GM21515 (cell line): ENCODE data around the gene CENPL.
"Not testable (repeated sequence)": the region's sequence is repeated elsewhere in the genome, so short reads cannot be mapped to it uniquely, and the experiment has no call there.

Experiments used
- ATAC-seq: cut with Tn5 transposase; IDR thresholded peaks from one replicate; pipeline ENCODE4 v1.9.1; 2021; ENCODE audit not compliant: unreplicated experiment

Gene CENPL, protein sequence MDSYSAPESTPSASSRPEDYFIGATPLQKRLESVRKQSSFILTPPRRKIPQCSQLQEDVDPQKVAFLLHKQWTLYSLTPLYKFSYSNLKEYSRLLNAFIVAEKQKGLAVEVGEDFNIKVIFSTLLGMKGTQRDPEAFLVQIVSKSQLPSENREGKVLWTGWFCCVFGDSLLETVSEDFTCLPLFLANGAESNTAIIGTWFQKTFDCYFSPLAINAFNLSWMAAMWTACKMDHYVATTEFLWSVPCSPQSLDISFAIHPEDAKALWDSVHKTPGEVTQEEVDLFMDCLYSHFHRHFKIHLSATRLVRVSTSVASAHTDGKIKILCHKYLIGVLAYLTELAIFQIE

DNA sequence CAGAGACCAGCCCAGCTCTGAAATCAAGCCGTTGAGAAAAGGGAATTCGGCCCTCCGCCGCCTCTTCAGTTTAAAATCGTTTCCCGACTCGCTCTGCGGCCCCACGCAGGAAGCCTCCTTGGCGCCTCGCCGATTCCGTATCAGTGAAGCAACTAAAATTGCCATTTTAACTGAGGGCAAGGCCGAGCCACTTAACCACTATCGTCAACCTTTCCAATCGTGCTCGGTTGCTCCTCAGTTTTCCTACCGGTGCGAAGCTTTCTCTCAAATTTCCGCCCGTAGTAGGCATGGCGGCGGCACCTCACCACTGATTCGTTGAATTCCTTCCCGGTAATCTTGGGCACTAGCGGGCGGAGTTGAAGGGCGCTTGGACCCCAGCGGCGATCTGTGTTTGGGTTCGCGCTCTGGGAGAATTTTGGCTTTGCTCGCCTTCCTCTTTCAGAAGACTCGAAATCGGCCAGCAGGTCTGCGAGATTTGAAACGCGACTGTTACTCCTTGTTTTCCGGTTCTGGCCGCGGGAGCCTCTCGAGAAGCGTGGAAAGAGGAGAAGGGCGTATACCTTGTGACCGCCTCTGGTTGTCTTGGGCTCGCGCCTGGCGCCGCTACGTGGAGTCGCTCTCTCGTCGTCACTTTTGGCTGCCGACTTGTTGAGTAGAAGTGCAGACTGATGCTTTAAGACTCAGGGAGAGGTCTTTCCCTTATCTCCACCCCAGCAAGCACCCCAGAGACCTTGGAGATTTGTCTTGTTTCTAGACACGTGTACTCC, at the start of gene CENPL, which contains the start of gene DARS2:
Gene CENPL (minus strand): TSS at position 569 of the 767 bp plus-strand sequence. CDS start 13,584 bp downstream, outside the sequence.
Gene DARS2 (plus strand): TSS at position 359 of the 767 bp plus-strand sequence. CDS start 557 bp downstream, outside the sequence.
- ATAC-seq = peak; percentile 82

DNA sequence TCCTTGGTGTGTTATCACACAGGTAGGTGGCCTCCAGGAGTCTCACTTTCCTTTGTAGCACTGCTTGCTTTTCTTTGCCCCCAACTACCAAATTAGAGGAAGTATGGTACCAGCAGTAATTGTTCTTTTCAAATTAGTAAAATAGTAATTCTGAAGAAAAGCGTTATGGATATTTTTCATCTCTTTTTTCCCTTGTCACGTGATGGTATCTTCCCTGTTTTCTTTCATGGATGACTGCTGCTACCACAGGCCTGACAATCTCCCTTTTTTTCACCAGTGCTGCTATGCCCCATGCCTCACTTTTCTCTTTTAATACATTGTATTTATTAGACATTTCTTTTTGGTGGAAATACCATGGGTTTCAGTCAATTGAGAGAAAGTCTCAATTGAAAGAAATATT, 46.8 kb upstream of the CENPL start:
- ATAC-seq = no peak

DNA sequence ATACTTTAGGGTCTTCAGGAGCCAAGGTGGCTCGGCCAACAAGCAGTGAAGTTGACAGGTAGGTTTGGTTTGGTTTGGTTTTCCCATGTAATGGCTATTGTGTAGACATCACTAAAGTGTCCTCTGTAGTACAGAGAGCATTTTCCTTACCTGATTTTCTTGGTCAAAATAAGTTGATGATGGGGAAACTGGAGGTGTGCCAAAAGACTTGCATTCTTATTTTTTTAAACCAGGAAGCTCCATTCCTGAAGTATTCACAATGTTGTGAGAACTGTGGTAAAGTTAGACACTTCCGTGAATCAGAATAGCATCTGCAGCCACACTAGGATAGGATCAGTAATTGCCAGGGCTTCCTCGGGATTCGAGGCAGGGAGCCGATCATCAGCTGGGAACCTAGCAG, 46.4 kb upstream of the CENPL start:
- no peak for ATAC-seq

DNA sequence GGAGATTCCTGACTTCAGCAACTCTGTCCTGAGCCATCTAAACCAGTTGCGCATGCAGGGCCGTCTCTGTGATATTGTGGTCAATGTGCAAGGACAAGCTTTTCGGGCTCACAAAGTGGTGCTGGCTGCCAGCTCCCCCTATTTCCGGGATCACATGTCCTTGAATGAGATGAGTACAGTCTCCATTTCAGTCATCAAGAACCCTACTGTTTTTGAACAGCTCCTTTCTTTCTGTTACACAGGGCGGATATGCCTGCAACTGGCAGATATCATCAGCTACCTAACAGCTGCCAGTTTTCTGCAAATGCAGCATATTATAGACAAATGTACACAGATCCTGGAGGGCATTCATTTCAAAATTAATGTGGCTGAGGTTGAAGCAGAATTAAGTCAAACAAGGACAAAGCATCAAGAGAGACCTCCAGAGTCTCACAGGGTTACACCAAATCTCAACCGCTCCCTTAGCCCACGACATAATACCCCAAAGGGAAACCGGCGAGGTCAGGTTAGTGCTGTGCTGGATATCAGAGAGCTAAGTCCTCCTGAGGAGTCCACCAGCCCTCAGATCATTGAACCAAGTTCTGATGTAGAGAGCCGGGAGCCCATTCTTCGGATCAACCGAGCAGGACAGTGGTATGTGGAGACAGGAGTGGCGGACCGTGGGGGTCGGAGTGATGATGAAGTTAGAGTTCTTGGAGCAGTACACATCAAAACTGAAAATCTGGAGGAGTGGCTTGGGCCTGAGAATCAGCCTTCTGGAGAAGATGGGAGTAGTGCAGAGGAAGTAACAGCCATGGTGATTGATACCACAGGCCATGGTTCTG, 45.8 kb upstream of the CENPL start:
- no peak for ATAC-seq

DNA sequence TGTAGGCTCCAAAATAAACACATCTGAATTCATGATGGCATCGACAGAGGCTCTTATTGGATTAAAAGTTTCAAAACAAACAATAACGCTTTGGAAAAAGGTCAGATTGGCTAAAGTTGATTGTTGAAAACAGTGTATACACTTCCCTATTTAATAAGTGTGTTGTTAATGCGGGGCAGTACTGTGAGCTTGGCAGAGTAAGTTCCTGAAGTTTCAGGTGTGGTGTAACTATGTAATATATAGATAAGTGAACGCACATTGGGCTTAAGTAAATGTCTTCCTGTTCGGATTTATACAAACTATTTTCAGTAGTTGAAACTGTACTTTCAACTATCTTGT, 44.3 kb upstream of the CENPL start:
- no peak for ATAC-seq

DNA sequence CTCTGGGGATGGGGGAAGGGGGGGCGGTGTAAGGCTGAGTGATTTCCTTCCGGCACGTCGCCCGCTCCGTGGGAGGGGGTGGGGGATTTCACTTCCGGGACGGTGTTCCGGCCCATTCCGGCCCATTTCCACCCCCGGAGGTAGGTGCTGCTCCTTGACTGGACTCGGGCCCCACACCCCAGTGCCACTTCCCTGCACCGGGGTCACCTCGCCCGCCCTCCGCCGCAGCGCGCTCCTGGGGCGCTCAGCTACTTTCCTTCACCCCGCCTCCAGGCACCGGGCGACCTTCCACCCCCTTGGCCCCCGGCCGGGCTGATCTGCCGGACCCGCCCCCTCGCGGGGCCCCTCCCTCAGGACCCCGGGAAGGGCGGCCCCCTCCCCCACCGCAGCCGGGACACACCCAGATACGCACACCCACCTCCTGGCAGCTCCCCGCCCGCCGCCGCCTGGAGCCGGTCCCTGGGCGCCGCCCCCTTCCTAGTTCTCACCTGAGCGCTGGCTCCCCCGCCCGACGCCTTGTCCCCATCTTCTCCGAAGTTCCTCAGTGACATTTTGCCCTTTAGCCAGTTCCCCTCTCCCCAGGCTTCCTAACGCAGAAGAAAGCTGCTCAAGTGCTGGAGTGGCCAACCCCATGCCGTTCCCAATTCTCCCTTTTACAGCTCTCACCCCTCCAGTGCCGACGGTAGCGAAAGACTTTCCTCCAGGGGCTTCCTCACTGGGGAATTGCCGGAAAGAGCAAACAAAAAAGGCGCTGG, 43.8 kb upstream of the CENPL start, which contains the start of gene ZBTB37:
Gene ZBTB37 (plus strand): TSS at position 115 of the 755 bp plus-strand sequence. CDS start 1,846 bp downstream, outside the sequence.
- peak; percentile 53 for ATAC-seq

DNA sequence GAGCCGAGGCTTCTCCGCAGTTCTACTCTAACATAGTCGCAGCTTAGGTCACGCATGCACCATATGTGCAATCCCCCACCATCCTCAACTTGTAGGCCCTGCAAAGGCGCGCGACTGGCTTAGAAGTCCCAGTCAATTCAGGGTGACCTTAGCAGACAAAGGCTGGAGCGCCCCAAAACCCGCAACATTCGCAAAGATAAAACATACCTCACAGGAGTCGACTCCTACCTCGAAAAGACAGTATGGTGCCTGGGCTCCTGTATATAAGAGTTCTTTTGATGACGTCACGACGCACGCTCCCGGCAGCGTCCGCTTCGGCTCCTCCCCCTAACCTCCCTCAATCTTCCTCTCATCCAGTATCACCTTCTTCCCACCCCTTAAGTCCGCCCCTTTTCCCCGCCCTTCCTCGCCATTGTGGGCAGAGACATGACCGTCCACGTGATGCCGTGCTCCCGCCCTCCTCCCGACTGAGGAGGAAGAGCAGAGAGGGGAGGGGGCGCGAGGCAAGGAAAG, 43.1 kb upstream of the CENPL start, which contains the start of gene GAS5:
Gene GAS5 (minus strand): TSS at position 237 of the 513 bp plus-strand sequence.
- ATAC-seq = peak; percentile 65

DNA sequence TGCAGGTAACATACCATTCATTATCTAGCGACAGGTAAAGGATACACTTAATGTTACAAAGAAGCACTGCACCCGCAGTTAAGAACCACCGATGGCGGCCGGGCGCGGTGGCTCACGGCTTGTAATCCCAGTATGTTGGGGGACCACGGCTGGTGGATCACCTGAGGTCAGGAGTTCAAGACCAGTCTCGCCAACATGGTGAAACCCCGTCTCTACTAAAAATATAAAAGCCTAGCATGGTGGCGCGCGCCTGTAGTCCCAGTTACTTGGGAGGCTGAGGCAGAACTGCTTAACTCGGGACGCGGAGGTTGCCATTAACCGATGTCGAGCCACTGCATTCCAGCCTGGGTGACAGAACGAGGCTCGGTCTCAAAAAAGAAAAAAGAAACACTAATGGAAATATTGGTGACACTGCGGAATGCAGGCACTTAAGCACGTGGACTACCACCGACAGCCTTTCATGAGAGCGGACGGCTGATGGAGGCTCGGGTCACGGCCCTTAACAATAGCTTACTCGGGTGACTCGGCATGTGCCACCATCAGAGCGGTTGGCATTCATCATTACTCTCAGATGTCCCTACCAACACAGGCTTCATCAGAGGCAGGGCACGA, 42.6 kb upstream of the CENPL start:
- no peak for ATAC-seq

DNA sequence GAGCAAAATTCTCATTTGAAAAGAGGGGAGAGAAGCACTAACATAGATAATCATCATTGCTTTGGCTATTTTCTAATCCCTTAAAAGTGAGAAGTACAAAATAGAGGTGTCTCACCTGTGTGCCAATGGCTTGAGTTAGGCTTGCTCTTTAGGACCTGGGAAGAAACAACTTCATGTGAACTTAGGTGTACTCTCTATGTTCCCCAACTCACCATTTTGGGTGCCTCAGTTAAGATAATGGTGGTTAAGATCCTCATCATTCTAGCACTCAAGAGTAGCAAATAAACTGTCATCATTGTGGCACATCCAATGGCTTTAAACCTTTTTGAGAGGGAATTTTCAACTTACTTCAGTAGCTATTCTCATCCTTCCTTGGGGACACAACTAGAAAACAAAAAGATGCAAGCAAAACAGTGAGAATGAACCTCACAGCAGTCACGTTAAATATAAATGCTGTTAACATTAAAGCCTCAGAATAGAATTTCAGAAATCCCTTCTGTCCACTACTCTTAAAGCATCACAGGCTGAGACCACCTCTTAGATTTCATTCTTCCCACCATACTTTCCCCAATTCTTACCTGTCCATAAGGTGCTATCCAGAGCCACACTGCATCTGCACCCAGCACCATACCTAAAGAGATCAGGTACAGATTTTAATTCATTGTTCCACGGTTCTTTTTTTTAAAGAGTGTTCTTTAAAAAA, 41.9 kb upstream of the CENPL start:
- no peak for ATAC-seq

DNA sequence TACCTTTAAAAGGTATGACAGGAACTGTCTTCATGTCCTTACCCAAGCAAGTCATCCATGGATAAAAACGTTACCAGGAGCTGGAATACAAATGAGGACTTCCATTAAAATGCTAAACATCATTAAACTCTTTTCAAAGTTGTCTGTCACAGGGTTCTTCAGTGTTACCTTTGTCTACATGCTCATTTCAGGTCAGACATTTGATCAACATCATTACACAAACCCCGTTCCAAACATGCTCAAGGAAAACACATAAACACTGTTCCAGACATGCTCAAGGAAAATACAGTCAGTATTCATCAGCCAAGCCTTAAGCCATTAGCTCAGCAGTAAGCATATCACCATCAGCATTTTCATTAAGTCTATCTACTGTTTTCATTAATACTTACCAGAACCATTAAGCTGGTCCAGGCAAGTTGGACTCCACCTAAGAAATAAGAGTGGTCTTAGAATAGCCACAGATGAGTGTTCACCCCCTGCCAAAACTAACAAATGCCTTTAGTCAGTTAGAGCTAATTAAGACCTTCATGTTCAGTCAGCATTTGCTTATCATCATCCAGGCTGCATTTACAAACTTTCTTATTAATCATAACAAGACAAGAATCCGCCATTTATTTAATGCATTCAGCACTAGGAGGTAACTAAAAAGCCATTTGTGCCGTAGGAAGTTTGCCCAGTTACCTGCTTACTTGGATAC, 40.9 kb upstream of the CENPL start:
- ATAC-seq = no peak

DNA sequence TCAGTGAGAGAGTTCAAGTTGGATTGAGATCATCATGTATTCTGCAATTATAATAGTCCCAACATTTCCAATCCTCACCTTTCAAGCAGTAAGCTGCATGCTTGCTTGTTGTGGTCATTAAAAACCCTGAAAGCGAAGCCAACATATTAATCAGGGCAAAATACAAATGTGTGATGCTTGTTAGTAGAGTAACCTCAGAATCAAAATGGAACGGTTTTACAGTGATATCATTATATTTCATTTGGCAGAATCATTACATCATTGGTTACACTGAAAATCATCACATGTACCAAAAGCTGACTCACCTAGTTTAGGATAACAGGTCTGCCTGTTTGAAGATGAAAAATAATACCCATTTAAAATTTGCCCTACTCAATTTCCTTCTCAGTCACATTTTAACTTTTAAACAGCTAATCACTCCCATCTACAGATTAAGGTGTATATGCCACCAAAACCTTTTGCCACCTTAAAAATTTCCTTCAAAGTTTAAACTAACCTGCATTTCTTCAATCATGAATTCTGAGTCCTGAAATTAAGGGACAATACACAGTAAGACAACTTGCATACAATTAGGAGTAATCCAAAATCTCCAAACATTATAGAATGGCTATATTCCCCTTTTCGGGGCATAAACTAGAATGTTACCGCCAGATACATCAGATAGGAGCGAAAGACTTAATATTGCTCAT, 39.6 kb upstream of the CENPL start:
- ATAC-seq = no peak

DNA sequence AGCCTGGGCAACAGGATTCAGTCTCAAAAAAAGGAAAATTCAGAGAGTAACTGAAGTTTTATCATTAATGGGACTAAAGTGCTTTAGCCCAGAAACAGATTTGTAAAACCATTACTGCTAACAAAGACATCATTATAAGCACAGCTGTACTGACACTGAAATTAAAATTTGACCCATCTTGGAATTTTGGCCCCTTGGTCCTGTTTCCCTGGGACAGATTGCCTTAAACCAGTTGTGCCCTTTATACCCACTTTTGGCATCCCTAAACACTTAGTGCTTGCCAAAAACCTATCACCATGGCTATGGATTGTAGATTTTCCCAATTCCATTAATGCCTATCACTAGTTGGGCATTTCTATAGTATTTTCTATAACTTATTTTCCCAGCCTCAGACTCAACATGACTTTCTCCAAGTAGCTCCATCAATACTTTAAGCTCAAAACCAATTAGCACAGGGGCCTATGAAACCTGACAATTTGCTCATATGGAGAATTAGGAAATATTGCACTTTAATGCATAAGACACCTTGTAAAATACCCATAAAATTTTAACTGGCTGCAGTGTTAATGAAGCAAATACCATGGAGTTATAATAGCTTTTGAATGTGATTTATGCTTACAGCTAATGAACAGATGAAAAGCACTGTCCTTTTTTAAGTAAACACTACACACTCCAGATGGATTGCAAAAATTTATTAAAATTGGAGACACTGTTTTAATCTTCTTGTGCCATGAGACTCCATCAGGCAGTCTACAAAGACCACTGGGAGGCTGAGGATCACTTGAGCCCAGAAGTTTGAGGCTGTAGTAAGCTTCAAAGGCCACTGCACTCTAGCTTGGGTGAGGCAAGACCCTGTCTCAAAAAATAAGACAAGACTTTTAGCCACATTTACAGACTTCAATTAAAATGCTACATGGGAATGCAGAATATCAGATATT, 38.8 kb upstream of the CENPL start:
- no peak for ATAC-seq

DNA sequence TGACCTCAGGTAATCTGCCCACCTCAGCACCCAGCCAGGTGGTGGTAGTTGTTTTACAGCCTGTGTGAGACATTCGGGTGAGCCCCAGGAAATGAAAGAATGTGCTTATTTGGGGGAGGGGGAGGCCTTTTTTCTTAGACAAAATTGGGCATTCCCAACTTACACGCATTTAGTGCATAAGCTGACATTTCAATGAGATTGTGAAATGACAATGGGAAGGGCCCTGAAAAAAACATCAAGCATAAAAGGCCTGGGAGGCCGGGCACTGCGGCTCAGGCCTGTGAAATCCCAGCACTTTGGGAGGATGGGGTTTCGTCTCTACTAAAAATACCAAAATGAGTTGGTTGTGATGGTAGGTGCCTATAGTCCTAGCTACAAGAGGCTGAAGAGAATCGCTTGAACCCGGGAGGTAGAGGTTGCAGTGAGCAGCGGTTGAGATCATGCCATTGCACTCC, 38.1 kb upstream of the CENPL start:
- no peak for ATAC-seq

DNA sequence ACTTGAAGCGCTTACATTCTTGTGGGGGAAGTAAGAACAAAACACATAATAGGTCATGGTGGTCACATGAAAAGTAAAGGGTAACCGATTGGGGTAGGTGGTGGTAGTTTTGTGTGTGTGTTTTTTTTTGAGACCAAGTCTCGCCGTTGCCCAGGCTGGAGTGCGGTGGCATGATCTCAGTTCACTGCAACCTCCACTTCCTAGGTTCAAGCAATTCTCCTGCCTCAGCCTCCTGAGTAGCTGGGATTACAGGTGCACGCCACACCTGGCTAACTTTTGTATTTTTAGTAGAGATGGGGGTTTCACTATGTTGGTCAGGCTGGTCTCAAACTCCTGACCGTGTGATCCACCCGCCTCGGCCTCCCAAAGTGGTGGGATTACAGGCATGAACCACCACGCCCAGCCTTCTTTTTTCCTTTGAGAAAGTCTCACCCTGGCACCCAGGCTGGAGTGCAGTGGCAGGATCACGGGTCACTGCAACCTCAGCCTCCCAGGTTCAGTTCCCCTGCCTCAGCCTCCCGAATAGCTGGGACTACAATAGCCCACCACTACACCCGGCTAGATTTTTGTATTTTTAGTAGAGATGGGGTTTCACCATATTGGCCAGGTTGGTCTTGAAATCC, 37.6 kb upstream of the CENPL start:
- ATAC-seq = not testable (repeated sequence)

DNA sequence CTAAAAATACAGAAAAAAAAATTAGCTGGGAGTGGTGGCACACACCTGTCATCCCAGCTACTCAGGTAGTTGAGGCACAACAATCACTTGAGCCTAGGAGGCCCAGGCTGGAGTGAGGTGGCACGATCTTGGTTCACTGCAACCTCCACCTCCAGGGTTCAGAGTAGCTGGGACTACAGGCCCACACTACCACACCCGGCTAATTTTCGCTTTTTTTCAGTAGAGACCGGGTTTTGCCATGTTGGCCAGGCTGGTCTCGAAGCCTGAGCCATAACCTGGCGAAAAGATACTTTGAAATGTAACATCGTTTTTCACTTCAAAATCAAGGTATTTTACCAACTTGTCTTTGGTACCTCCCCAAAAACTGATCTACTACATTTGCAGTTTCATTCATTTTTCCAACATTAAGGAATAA, 37.1 kb upstream of the CENPL start:
- ATAC-seq = no peak

DNA sequence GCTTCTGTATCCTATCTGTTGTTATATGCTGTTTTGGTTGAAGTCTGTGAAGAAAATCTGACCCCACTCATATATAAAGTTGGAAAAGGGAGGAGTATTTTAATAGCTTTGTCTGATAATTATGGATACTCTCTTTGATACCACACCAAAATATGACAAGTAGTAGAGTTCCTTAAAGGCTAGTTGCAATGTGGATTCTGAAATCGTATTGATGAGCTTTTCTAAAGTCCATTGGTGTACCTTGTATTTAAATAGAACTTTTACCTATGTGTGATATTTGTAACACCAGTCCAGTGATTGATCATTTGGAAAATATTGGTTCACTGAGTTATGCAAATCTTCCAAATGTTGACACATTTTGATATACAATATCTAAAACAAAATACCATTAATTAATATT, 35.4 kb upstream of the CENPL start:
- no peak for ATAC-seq
